WTC11 (cell line): Measurements from ENCODE around the gene RBFOX1. TPM values are rescaled to one million over a fixed set of nuclear protein-coding genes. Genes with fewer than 3 reads are reported as not detected.

ENCODE experiments used
- ATAC-seq: fragments of 200-7000 bp; cut with Tn5 transposase; 2 replicates; pipeline ENCODE4 v1.10.0; 2021; ENCODE audit warnings: mild to moderate bottlenecking, moderate library complexity
- CTCF ChIA-PET: fragments of 300-600 bp; sonication (Branson Sonifier 250); formaldehyde crosslinking; loops from one replicate; lab custom pipeline; 2021; ENCODE audit warnings: antibody characterized with exemption; lab: Charles Lee
- POLR2A ChIA-PET: fragments of 350-600 bp; sonication (Branson Sonifier 250); formaldehyde crosslinking; loops from one replicate; lab custom pipeline; 2021; ENCODE audit warnings: antibody characterized with exemption; lab: Charles Lee
- DNase-seq: peaks from one replicate; pipeline ENCODE4 v3.0.0; 2021; ENCODE audit warnings: low spot score
- H3K27ac Mint-ChIP-seq: 2 replicates; pipeline ENCODE4 v1.8.0; 2021; ENCODE audit warnings: mixed read lengths
- H3K27me3 Mint-ChIP-seq: 2 replicates; pipeline ENCODE4 v1.8.0; 2021; ENCODE audit warnings: low read depth, mild to moderate bottlenecking, moderate library complexity, mixed read lengths
- H3K36me3 Mint-ChIP-seq: 2 replicates; pipeline ENCODE4 v1.8.0; 2021; ENCODE audit warnings: mixed read lengths
- H3K4me1 Mint-ChIP-seq: 2 replicates; pipeline ENCODE4 v1.8.0; 2022; ENCODE audit warnings: mixed read lengths
- H3K4me3 Mint-ChIP-seq: 2 replicates; pipeline ENCODE4 v1.8.0; 2021; ENCODE audit warnings: mild to moderate bottlenecking, moderate library complexity, mixed read lengths
- H3K9me3 Mint-ChIP-seq: 2 replicates; pipeline ENCODE4 v1.8.0; 2021; ENCODE audit warnings: mixed read lengths
- ATF1 ChIP-seq: sonication (generic); formaldehyde crosslinking; IDR thresholded peaks from 2 replicates; pipeline ENCODE4 v1.8.1; 2023; ENCODE audit warnings: mild to moderate bottlenecking, moderate library complexity, missing genetic modification reagents
- CREM ChIP-seq: sonication (generic); formaldehyde crosslinking; IDR thresholded peaks from 2 replicates; pipeline ENCODE4 v1.8.1; 2022; ENCODE audit warnings: mild to moderate bottlenecking, missing genetic modification reagents, moderate library complexity
- FOXJ3 ChIP-seq: sonication (generic); formaldehyde crosslinking; IDR thresholded peaks from 2 replicates; pipeline ENCODE4 v1.9.0; 2021; ENCODE audit warnings: missing genetic modification reagents, mild to moderate bottlenecking, borderline replicate concordance
- FOXK1 ChIP-seq: sonication (generic); formaldehyde crosslinking; IDR thresholded peaks from 2 replicates; pipeline ENCODE4 v1.8.0; 2022; ENCODE audit warnings: mild to moderate bottlenecking, moderate library complexity, missing genetic modification reagents
- FOXP1 ChIP-seq: sonication (generic); formaldehyde crosslinking; IDR thresholded peaks from 2 replicates; pipeline ENCODE4 v1.8.0; 2022; ENCODE audit warnings: missing genetic modification reagents, mild to moderate bottlenecking, moderate library complexity, borderline replicate concordance
- GRHL2 ChIP-seq: fragments of 250-450 bp; sonication (Bioruptor Pico); IDR thresholded peaks from 2 replicates; pipeline ENCODE4 v1.8.0; 2022; ENCODE audit warnings: mild to moderate bottlenecking, moderate library complexity; ENCODE audit not compliant: insufficient replicate concordance, severe bottlenecking
- HMGA2 ChIP-seq: fragments of 250-450 bp; sonication (Bioruptor Pico); IDR thresholded peaks from 2 replicates; pipeline ENCODE4 v1.4.0; 2021; ENCODE audit warnings: mild to moderate bottlenecking, moderate library complexity
- IRF2 ChIP-seq: sonication (generic); formaldehyde crosslinking; IDR thresholded peaks from 2 replicates; pipeline ENCODE4 v1.8.0; 2022; ENCODE audit warnings: low read depth, missing genetic modification reagents, borderline replicate concordance
- JUN ChIP-seq: sonication (generic); formaldehyde crosslinking; IDR thresholded peaks from 2 replicates; pipeline ENCODE4 v1.8.0; 2023; ENCODE audit warnings: mild to moderate bottlenecking, missing genetic modification reagents
- NFATC4 ChIP-seq: fragments of 250-450 bp; sonication (Bioruptor Pico); IDR thresholded peaks from 2 replicates; pipeline ENCODE4 v1.9.0; 2021; ENCODE audit warnings: mild to moderate bottlenecking
- NR3C1 ChIP-seq: sonication (generic); formaldehyde crosslinking; conservative IDR thresholded peaks from 2 replicates; pipeline ENCODE4 v1.8.1; 2023; ENCODE audit warnings: low read depth, mild to moderate bottlenecking, missing genetic modification reagents
- PRRX2 ChIP-seq: fragments of 250-450 bp; sonication (Bioruptor Pico); IDR thresholded peaks from 2 replicates; pipeline ENCODE4 v1.8.0; 2021; ENCODE audit warnings: mild to moderate bottlenecking
- RORB ChIP-seq: fragments of 250-450 bp; sonication (Bioruptor Pico); IDR thresholded peaks from 2 replicates; pipeline ENCODE4 v1.9.0; 2021; ENCODE audit warnings: mild to moderate bottlenecking
- SOX15 ChIP-seq: fragments of 250-450 bp; sonication (Bioruptor Pico); IDR thresholded peaks from 2 replicates; pipeline ENCODE4 v1.9.0; 2021; ENCODE audit warnings: mild to moderate bottlenecking
- TEAD4 ChIP-seq: sonication (generic); formaldehyde crosslinking; IDR thresholded peaks from 2 replicates; pipeline ENCODE4 v1.8.0; 2022; ENCODE audit warnings: mild to moderate bottlenecking, missing genetic modification reagents
- ZNF219 ChIP-seq: sonication (generic); formaldehyde crosslinking; IDR thresholded peaks from 2 replicates; pipeline ENCODE4 v1.8.0; 2023; ENCODE audit warnings: missing genetic modification reagents, mild to moderate bottlenecking, borderline replicate concordance
- ZNF263 ChIP-seq: sonication (generic); formaldehyde crosslinking; IDR thresholded peaks from 2 replicates; pipeline ENCODE4 v1.8.1; 2022; ENCODE audit warnings: low read depth, mild to moderate bottlenecking, moderate library complexity, missing genetic modification reagents
- ZNF396 ChIP-seq: fragments of 250-450 bp; sonication (Bioruptor Pico); IDR thresholded peaks from 2 replicates; pipeline ENCODE4 v1.8.0; 2021; ENCODE audit warnings: mild to moderate bottlenecking, moderate library complexity, borderline replicate concordance
- total RNA-seq: library from RNA; stranded (reverse); gene quantifications from 3 replicates; pipeline ENCODE4 v1.2.3, GENCODE V29; 2021
- TF ChIP-seq, protein P1 (sequence below): sonication (generic); formaldehyde crosslinking; IDR thresholded peaks from 2 replicates; pipeline ENCODE4 v1.8.1; 2023; ENCODE audit warnings: mild to moderate bottlenecking, moderate library complexity, missing genetic modification reagents
- TF ChIP-seq, protein P2 (sequence below): fragments of 200-600 bp; IDR thresholded peaks from 2 replicates; pipeline ENCODE4 v1.8.0; 2022; ENCODE audit warnings: antibody characterized with exemption
- TF ChIP-seq, protein P3 (sequence below): fragments of 250-450 bp; sonication (Bioruptor Pico); IDR thresholded peaks from 2 replicates; pipeline ENCODE4 v1.8.0; 2021; ENCODE audit warnings: mild to moderate bottlenecking
- TF ChIP-seq, protein P4 (sequence below): fragments of 250-450 bp; sonication (Bioruptor Pico); IDR thresholded peaks from 2 replicates; pipeline ENCODE4 v1.9.0; 2021; ENCODE audit warnings: mild to moderate bottlenecking
- TF ChIP-seq, protein P5 (sequence below): sonication (generic); formaldehyde crosslinking; IDR thresholded peaks from 2 replicates; pipeline ENCODE4 v1.8.1; 2023; ENCODE audit warnings: mild to moderate bottlenecking, missing genetic modification reagents, moderate library complexity
- TF ChIP-seq, protein P6 (sequence below): sonication (generic); formaldehyde crosslinking; IDR thresholded peaks from 2 replicates; pipeline ENCODE4 v1.8.0; 2023; ENCODE audit warnings: missing genetic modification reagents

RBFOX1 gene
- total RNA-seq, 1 experiment from 2014 or later = 1.1 TPM

DNA sequence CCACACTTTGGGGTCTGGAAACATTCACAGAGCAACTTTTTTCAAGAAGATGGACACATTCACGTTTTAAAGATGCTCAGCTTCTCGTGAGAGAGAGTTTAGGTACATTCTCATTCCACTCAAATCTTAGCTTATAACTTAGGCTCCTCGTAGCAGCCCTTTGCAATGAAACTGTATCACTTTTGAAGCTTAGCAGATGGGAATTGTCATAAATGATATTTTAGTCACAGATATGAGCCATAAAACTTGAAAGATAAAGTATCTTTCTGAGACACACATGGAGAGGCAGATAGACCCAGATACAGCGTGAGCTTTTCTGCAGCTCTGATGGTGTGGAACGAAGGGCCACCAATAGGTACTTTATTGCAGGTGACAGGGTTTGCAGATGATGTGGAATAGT lies 41.1 kb downstream of the RBFOX1 start:
- peaks cover 79% of the 10 kb centered on the region for H3K36me3 Mint-ChIP-seq
- H3K4me3 Mint-ChIP-seq = no peak overlapping the region
- CTCF ChIA-PET = no interaction called here
- TF ChIP-seq PRRX2 (CRISPR knock-in tag) (no peak), JUN (CRISPR knock-in tag) (no peak), IRF2 (no peak), FOXJ3 (CRISPR knock-in tag) (no peak), GRHL2 (CRISPR knock-in tag) (no peak), ZNF396 (CRISPR knock-in tag) (no peak), TEAD4 (CRISPR knock-in tag) (no peak), NFATC4 (CRISPR knock-in tag) (no peak)
- TF ChIP-seq, protein P1, sequence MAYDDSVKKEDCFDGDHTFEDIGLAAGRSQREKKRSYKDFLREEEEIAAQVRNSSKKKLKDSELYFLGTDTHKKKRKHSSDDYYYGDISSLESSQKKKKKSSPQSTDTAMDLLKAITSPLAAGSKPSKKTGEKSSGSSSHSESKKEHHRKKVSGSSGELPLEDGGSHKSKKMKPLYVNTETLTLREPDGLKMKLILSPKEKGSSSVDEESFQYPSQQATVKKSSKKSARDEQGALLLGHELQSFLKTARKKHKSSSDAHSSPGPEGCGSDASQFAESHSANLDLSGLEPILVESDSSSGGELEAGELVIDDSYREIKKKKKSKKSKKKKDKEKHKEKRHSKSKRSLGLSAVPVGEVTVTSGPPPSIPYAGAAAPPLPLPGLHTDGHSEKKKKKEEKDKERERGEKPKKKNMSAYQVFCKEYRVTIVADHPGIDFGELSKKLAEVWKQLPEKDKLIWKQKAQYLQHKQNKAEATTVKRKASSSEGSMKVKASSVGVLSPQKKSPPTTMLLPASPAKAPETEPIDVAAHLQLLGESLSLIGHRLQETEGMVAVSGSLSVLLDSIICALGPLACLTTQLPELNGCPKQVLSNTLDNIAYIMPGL = no peak
- TF ChIP-seq, protein P2, sequence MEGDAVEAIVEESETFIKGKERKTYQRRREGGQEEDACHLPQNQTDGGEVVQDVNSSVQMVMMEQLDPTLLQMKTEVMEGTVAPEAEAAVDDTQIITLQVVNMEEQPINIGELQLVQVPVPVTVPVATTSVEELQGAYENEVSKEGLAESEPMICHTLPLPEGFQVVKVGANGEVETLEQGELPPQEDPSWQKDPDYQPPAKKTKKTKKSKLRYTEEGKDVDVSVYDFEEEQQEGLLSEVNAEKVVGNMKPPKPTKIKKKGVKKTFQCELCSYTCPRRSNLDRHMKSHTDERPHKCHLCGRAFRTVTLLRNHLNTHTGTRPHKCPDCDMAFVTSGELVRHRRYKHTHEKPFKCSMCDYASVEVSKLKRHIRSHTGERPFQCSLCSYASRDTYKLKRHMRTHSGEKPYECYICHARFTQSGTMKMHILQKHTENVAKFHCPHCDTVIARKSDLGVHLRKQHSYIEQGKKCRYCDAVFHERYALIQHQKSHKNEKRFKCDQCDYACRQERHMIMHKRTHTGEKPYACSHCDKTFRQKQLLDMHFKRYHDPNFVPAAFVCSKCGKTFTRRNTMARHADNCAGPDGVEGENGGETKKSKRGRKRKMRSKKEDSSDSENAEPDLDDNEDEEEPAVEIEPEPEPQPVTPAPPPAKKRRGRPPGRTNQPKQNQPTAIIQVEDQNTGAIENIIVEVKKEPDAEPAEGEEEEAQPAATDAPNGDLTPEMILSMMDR = no peak
- TF ChIP-seq, protein P3, sequence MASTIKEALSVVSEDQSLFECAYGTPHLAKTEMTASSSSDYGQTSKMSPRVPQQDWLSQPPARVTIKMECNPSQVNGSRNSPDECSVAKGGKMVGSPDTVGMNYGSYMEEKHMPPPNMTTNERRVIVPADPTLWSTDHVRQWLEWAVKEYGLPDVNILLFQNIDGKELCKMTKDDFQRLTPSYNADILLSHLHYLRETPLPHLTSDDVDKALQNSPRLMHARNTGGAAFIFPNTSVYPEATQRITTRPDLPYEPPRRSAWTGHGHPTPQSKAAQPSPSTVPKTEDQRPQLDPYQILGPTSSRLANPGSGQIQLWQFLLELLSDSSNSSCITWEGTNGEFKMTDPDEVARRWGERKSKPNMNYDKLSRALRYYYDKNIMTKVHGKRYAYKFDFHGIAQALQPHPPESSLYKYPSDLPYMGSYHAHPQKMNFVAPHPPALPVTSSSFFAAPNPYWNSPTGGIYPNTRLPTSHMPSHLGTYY (CRISPR knock-in tag) = no peak
- TF ChIP-seq, all 79 proteins: peak for 0
- DNase-seq = no peak
- Mint-ChIP-seq H3K9me3 (peaks cover 88% of the 10 kb centered on the region), H3K4me1 (no peaks in the 10 kb centered on the region), H3K27ac (no peak overlapping the region), H3K27me3 (peaks cover 21% of the 10 kb centered on the region)
- POLR2A ChIA-PET = no interaction called here
- ATAC-seq = no peak

DNA sequence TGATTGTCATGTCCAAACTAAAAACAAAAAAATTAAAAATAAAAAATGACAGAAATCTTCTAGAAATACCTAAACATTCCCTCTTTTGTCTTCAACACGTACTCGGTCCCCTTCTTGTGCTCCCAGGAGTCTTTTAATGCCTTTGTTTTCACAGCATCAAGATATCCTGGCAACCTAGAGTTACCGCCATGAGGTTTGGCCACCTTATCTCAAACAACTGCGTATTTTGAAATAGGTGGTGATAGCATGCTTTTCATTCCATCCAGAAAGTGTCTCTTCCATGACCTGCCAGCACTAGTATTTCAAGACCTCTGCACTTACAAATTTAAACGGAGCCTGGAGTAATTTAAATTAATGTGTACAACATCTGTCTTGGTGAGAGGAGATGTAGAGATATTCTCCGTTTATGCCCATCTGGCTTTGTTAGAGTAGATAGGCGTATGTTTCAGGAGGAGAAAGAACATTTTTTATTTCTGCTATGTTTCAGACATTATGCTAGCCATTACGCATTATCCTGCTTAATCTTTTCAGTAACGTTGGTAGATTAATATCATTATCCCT lies 42.0 kb downstream of the RBFOX1 start:
- Mint-ChIP-seq H3K9me3 (peaks cover 86% of the 10 kb centered on the region), H3K4me3 (no peak overlapping the region), H3K27me3 (peaks cover 21% of the 10 kb centered on the region), H3K36me3 (peaks cover 75% of the 10 kb centered on the region), H3K27ac (no peak overlapping the region)
- POLR2A ChIA-PET = no interaction called here
- DNase-seq = no peak
- CTCF ChIA-PET = no interaction called here
- no peak for ATAC-seq
- no peak for TF ChIP-seq FOXP1 (CRISPR knock-in tag)
- TF ChIP-seq FOXK1 (CRISPR knock-in tag) = no peak
- no peak for TF ChIP-seq RORB (CRISPR knock-in tag)
- no peak for TF ChIP-seq ZNF263 (CRISPR knock-in tag)
- no peak for TF ChIP-seq IRF2
- no peak for TF ChIP-seq FOXJ3 (CRISPR knock-in tag)
- no peak for TF ChIP-seq JUN (CRISPR knock-in tag)
- TF ChIP-seq ZNF219 (CRISPR knock-in tag) = no peak
- no peak for TF ChIP-seq NR3C1 (CRISPR knock-in tag)
- no peak for TF ChIP-seq SOX15 (CRISPR knock-in tag)
- TF ChIP-seq, protein P4, sequence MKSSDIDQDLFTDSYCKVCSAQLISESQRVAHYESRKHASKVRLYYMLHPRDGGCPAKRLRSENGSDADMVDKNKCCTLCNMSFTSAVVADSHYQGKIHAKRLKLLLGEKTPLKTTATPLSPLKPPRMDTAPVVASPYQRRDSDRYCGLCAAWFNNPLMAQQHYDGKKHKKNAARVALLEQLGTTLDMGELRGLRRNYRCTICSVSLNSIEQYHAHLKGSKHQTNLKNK = no peak
- no peak for TF ChIP-seq CREM
- TF ChIP-seq ZNF396 (CRISPR knock-in tag) = no peak
- TF ChIP-seq, protein P5, sequence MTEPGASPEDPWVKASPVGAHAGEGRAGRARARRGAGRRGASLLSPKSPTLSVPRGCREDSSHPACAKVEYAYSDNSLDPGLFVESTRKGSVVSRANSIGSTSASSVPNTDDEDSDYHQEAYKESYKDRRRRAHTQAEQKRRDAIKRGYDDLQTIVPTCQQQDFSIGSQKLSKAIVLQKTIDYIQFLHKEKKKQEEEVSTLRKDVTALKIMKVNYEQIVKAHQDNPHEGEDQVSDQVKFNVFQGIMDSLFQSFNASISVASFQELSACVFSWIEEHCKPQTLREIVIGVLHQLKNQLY (CRISPR knock-in tag) = no peak
- TF ChIP-seq ATF1 (CRISPR knock-in tag) = no peak
- TF ChIP-seq, protein P6, sequence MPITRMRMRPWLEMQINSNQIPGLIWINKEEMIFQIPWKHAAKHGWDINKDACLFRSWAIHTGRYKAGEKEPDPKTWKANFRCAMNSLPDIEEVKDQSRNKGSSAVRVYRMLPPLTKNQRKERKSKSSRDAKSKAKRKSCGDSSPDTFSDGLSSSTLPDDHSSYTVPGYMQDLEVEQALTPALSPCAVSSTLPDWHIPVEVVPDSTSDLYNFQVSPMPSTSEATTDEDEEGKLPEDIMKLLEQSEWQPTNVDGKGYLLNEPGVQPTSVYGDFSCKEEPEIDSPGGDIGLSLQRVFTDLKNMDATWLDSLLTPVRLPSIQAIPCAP = no peak
- TF ChIP-seq HMGA2 (CRISPR knock-in tag) = no peak
- TF ChIP-seq, all 79 proteins: peak for 0
- H3K4me1 Mint-ChIP-seq = no peaks in the 10 kb centered on the region
